ENCODE measurements around the gene LPP. TPM values are rescaled to one million over a fixed set of nuclear protein-coding genes. Genes with fewer than 3 reads are reported as not detected.
A peak's percentile ranks its signal among the peaks of the same experiment; 100 is the strongest.

Gene LPP
- total RNA-seq, 2 donors from 2014 or later: 52.7 to 53.4 TPM

GRCh38 chr3:188365988-188366698 is 212.2 kb downstream of the LPP start:
- peaks cover 0 to 12% of the 10 kb centered on the region in 2 donors for H3K36me3 Mint-ChIP-seq
- no peaks in the 10 kb centered on the region for H3K9me3 Mint-ChIP-seq
- no peak overlapping the region for H3K27ac Mint-ChIP-seq
- no peak for DNase-seq (ENCODE audit: low spot score in 2 of 2)
- ATAC-seq: no peak

- H3K27ac Mint-ChIP-seq: no peak overlapping the region
- H3K9me3 Mint-ChIP-seq: no peaks in the 10 kb centered on the region
- no peak for DNase-seq (ENCODE audit: low spot score in 2 of 2)
- ATAC-seq: no peak
- H3K36me3 Mint-ChIP-seq: peaks cover 0 to 14% of the 10 kb centered on the region in 2 donors
Measured at GRCh38 chr3:188367678-188368077, 213.7 kb downstream of the LPP start.

GRCh38 chr3:188369526-188369925 is 215.6 kb downstream of the LPP start:
- no peak for DNase-seq (ENCODE audit: low spot score in 2 of 2)
- no peak for ATAC-seq
- H3K36me3 Mint-ChIP-seq: peaks cover 0 to 14% of the 10 kb centered on the region in 2 donors
- H3K9me3 Mint-ChIP-seq: no peaks in the 10 kb centered on the region
- H3K27ac Mint-ChIP-seq: no peak overlapping the region

- DNase-seq (ENCODE audit: low spot score in 2 of 2) (no peak), ATAC-seq (peak; percentile 34 to 58)
- Mint-ChIP-seq H3K27ac (no peak overlapping the region), H3K9me3 (peaks cover 0 to under 1% of the 10 kb centered on the region in 2 donors), H3K36me3 (peaks cover 0 to 17% of the 10 kb centered on the region in 2 donors)
Measured at GRCh38 chr3:188370081-188370830, 216.3 kb downstream of the LPP start.

GRCh38 chr3:188378786-188379185 is 224.8 kb downstream of the LPP start:
- DNase-seq (ENCODE audit: low spot score in 2 of 2) (no peak), ATAC-seq (no peak)
- Mint-ChIP-seq H3K36me3 (peaks cover 22 to 55% of the 10 kb centered on the region in 2 donors), H3K9me3 (peaks cover 5 to 24% of the 10 kb centered on the region in 2 donors), H3K27ac (no peak overlapping the region)

- H3K36me3 Mint-ChIP-seq: peaks cover 22 to 53% of the 10 kb centered on the region in 2 donors
- ATAC-seq (no peak), DNase-seq (ENCODE audit: low spot score in 2 of 2) (no peak)
- H3K9me3 Mint-ChIP-seq: peaks cover 5 to 29% of the 10 kb centered on the region in 2 donors
- H3K27ac Mint-ChIP-seq: no peak overlapping the region
Measured at GRCh38 chr3:188380252-188380651, 226.3 kb downstream of the LPP start.

GRCh38 chr3:188380722-188381121 is 226.8 kb downstream of the LPP start:
- H3K9me3 Mint-ChIP-seq: peaks cover 5 to 24% of the 10 kb centered on the region in 2 donors
- H3K36me3 Mint-ChIP-seq: peaks cover 18 to 48% of the 10 kb centered on the region in 2 donors
- H3K27ac Mint-ChIP-seq: no peak overlapping the region
- ATAC-seq (no peak), DNase-seq (ENCODE audit: low spot score in 2 of 2) (no peak)

GRCh38 chr3:188383748-188384147 is 229.8 kb downstream of the LPP start:
- peaks cover 0 to 16% of the 10 kb centered on the region in 2 donors for H3K9me3 Mint-ChIP-seq
- no peak for ATAC-seq
- DNase-seq (ENCODE audit: low spot score in 2 of 2): no peak
- H3K27ac Mint-ChIP-seq: no peak overlapping the region
- peaks cover under 1 to 26% of the 10 kb centered on the region in 2 donors for H3K36me3 Mint-ChIP-seq

- Mint-ChIP-seq H3K36me3 (peaks cover 0 to 19% of the 10 kb centered on the region in 2 donors), H3K9me3 (peaks cover 0 to 9% of the 10 kb centered on the region in 2 donors), H3K27ac (no peak overlapping the region)
- ATAC-seq: no peak
- no peak for DNase-seq (ENCODE audit: low spot score in 2 of 2)
Measured at GRCh38 chr3:188385295-188385694, 231.3 kb downstream of the LPP start.

- Mint-ChIP-seq H3K36me3 (peaks cover 0 to 6% of the 10 kb centered on the region in 2 donors), H3K9me3 (no peaks in the 10 kb centered on the region), H3K27ac (peak overlapping the region; percentile 74 to 92)
- peak in 1 of 2 donors; percentile 46 for DNase-seq (ENCODE audit: low spot score in 2 of 2)
- ATAC-seq: peak; percentile 98
Measured at GRCh38 chr3:188389711-188390342, 235.9 kb downstream of the LPP start.

- no peak for DNase-seq (ENCODE audit: low spot score in 2 of 2)
- Mint-ChIP-seq H3K9me3 (no peaks in the 10 kb centered on the region), H3K27ac (peak overlapping the region; percentile 74 to 90), H3K36me3 (peaks cover 0 to 6% of the 10 kb centered on the region in 2 donors)
- ATAC-seq: peak in 1 of 2 donors; percentile 12
Measured at GRCh38 chr3:188390343-188390718, 236.4 kb downstream of the LPP start.

- H3K27ac Mint-ChIP-seq: peak overlapping the region; percentile 74 to 90
- H3K9me3 Mint-ChIP-seq: no peaks in the 10 kb centered on the region
- peaks cover 0 to 6% of the 10 kb centered on the region in 2 donors for H3K36me3 Mint-ChIP-seq
- DNase-seq (ENCODE audit: low spot score in 2 of 2) (no peak), ATAC-seq (no peak)
Measured at GRCh38 chr3:188390775-188391443, 237.0 kb downstream of the LPP start.

GRCh38 chr3:188391592-188391991 is 237.6 kb downstream of the LPP start:
- no peaks in the 10 kb centered on the region for H3K9me3 Mint-ChIP-seq
- peaks cover 0 to 6% of the 10 kb centered on the region in 2 donors for H3K36me3 Mint-ChIP-seq
- ATAC-seq (peak; percentile 23 to 32), DNase-seq (ENCODE audit: low spot score in 2 of 2) (no peak)
- H3K27ac Mint-ChIP-seq: peak overlapping the region in 1 of 2 donors; percentile 26

- DNase-seq (ENCODE audit: low spot score in 2 of 2): no peak
- H3K36me3 Mint-ChIP-seq: peaks cover 0 to 6% of the 10 kb centered on the region in 2 donors
- no peak for ATAC-seq
- no peaks in the 10 kb centered on the region for H3K9me3 Mint-ChIP-seq
- no peak overlapping the region for H3K27ac Mint-ChIP-seq
Measured at GRCh38 chr3:188392076-188392475, 238.1 kb downstream of the LPP start.

- ATAC-seq (no peak), DNase-seq (ENCODE audit: low spot score in 2 of 2) (no peak)
- H3K36me3 Mint-ChIP-seq: peaks cover 5 to 14% of the 10 kb centered on the region in 2 donors
- H3K27ac Mint-ChIP-seq: no peak overlapping the region
- no peaks in the 10 kb centered on the region for H3K9me3 Mint-ChIP-seq
Measured at GRCh38 chr3:188394623-188395022, 240.7 kb downstream of the LPP start.

GRCh38 chr3:188396251-188396650 is 242.3 kb downstream of the LPP start:
- Mint-ChIP-seq H3K27ac (no peak overlapping the region), H3K36me3 (peaks cover 5 to 10% of the 10 kb centered on the region in 2 donors), H3K9me3 (no peaks in the 10 kb centered on the region)
- ATAC-seq: no peak
- DNase-seq (ENCODE audit: low spot score in 2 of 2): no peak

All from activated naive CD4-positive, alpha-beta T cell treated with anti-CD3 and anti-CD28 coated beads, Interleukin-2, amount 50 U/mL, for 72 hours (primary cell).